Retinal pigment epithelial cell (primary cell): ENCODE measurements around the gene KBTBD7.

Experiments used
- DNase-seq: peaks from one replicate; pipeline ENCODE4 v3.0.0-alpha.2; 2010; ENCODE audit warnings: low read depth
- H3K4me3 ChIP-seq: 2 replicates; pipeline ENCODE4 v1.5.1; 2011; ENCODE audit warnings: mild to moderate bottlenecking, low read length, control low read depth, moderate library complexity
- CTCF ChIP-seq: conservative IDR thresholded peaks from 2 replicates; pipeline ENCODE4 v1.5.1; 2011; ENCODE audit warnings: low read depth, low read length, control low read depth, inconsistent platforms

The KBTBD7 gene

GRCh38 chr13:41144576-41144975 lies 49.8 kb downstream of the KBTBD7 start:
- no peak for DNase-seq
- TF ChIP-seq CTCF: no peak
- no peak overlapping the region for H3K4me3 ChIP-seq
